ENCODE results near the gene MAP2K5. TPM values are rescaled to one million over a fixed set of nuclear protein-coding genes. Genes with fewer than 3 reads are reported as not detected.

Gene MAP2K5
- total RNA-seq, 1 experiment from 2014 or later = 7.4 TPM

- no peak for DNase-seq (ENCODE audit: extremely low read depth, low read depth)
These were observed 173.7 kb downstream of the MAP2K5 start for GRCh38 chr15:67716171-67716570.

- no peak for DNase-seq (ENCODE audit: extremely low read depth, low read depth)
These were observed 175.3 kb downstream of the MAP2K5 start for GRCh38 chr15:67717776-67718175.

GRCh38 chr15:67719330-67719959 lies 176.9 kb downstream of the MAP2K5 start:
- DNase-seq (ENCODE audit: extremely low read depth, low read depth) = no peak

- DNase-seq (ENCODE audit: extremely low read depth, low read depth) = no peak
These were observed 178.2 kb downstream of the MAP2K5 start for GRCh38 chr15:67720556-67721175.

- DNase-seq (ENCODE audit: extremely low read depth, low read depth) = no peak
These were observed 179.7 kb downstream of the MAP2K5 start for GRCh38 chr15:67722030-67722817.

GRCh38 chr15:67723294-67724024 lies 181.0 kb downstream of the MAP2K5 start:
- DNase-seq (ENCODE audit: extremely low read depth, low read depth) = no peak

GRCh38 chr15:67724691-67725375 lies 182.3 kb downstream of the MAP2K5 start:
- DNase-seq (ENCODE audit: extremely low read depth, low read depth) = no peak

GRCh38 chr15:67730135-67730534 lies 187.6 kb downstream of the MAP2K5 start:
- no peak for DNase-seq (ENCODE audit: extremely low read depth, low read depth)

- DNase-seq (ENCODE audit: extremely low read depth, low read depth) = no peak
These were observed 188.7 kb downstream of the MAP2K5 start for GRCh38 chr15:67731112-67731721.

- no peak for DNase-seq (ENCODE audit: extremely low read depth, low read depth)
These were observed 189.7 kb downstream of the MAP2K5 start for GRCh38 chr15:67732164-67732563.

GRCh38 chr15:67732671-67733374 lies 190.3 kb downstream of the MAP2K5 start:
- DNase-seq (ENCODE audit: extremely low read depth, low read depth) = no peak

- no peak for DNase-seq (ENCODE audit: extremely low read depth, low read depth)
These were observed 193.4 kb downstream of the MAP2K5 start for GRCh38 chr15:67735896-67736295.

- DNase-seq (ENCODE audit: extremely low read depth, low read depth) = no peak
These were observed 194.3 kb downstream of the MAP2K5 start for GRCh38 chr15:67736810-67737209.

- DNase-seq (ENCODE audit: extremely low read depth, low read depth) = no peak
These were observed 195.6 kb downstream of the MAP2K5 start for GRCh38 chr15:67738056-67738455.

GRCh38 chr15:67740405-67740804 lies 197.9 kb downstream of the MAP2K5 start:
- DNase-seq (ENCODE audit: extremely low read depth, low read depth) = no peak

GRCh38 chr15:67741308-67741707 lies 198.8 kb downstream of the MAP2K5 start:
- no peak for DNase-seq (ENCODE audit: extremely low read depth, low read depth)

- no peak for DNase-seq (ENCODE audit: extremely low read depth, low read depth)
These were observed 201.1 kb downstream of the MAP2K5 start for GRCh38 chr15:67743558-67743957.

- DNase-seq (ENCODE audit: extremely low read depth, low read depth) = no peak
These were observed 202.0 kb downstream of the MAP2K5 start for GRCh38 chr15:67744331-67745072.

All from NCI-H460 (cell line).